Activated gamma-delta T cell treated with anti-CD3 and anti-CD28 coated beads, Interleukin-2, amount 50 U/mL, for 16 hours (primary cell): ENCODE results near the gene MMP19.
"Not testable (repeated sequence)": the region's sequence is repeated elsewhere in the genome, so short reads cannot be mapped to it uniquely, and the experiment has no call there.

Source experiments
- DNase-seq: peaks from one replicate; pipeline ENCODE4 v3.0.0-alpha.2; 2020; ENCODE audit warnings: low read depth

MMP19 gene

GRCh38 chr12:55844961-55845360 is 2.2 kb upstream of the MMP19 start:
- no peak for DNase-seq

- no peak for DNase-seq
Measured at GRCh38 chr12:55843431-55843830, 695 bp upstream of the MMP19 start.

- no peak for DNase-seq
Measured at GRCh38 chr12:55840581-55841351, 2.0 kb downstream of the MMP19 start.

GRCh38 chr12:55839345-55840140 is 3.2 kb downstream of the MMP19 start:
- DNase-seq = no peak

GRCh38 chr12:55838361-55838760 is 4.4 kb downstream of the MMP19 start:
- no peak for DNase-seq

GRCh38 chr12:55834400-55834799 is 8.3 kb downstream of the MMP19 start:
- not testable (repeated sequence) for DNase-seq

GRCh38 chr12:55833056-55833455 is 9.7 kb downstream of the MMP19 start:
- DNase-seq = no peak

GRCh38 chr12:55831447-55831815 is 11.3 kb downstream of the MMP19 start:
- no peak for DNase-seq

GRCh38 chr12:55830601-55831446 is 11.9 kb downstream of the MMP19 start:
- DNase-seq = peak; percentile 24

GRCh38 chr12:55829967-55830600 is 12.7 kb downstream of the MMP19 start:
- no peak for DNase-seq

GRCh38 chr12:55828357-55828756 is 14.4 kb downstream of the MMP19 start:
- DNase-seq = no peak

GRCh38 chr12:55827806-55828205 is 14.9 kb downstream of the MMP19 start:
- no peak for DNase-seq

GRCh38 chr12:55824726-55825125 is 18.0 kb downstream of the MMP19 start:
- no peak for DNase-seq

- DNase-seq = no peak
Measured at GRCh38 chr12:55823419-55823818, 19.3 kb downstream of the MMP19 start.

GRCh38 chr12:55822228-55822627 is 20.5 kb downstream of the MMP19 start:
- no peak for DNase-seq

GRCh38 chr12:55820679-55821078 is 22.1 kb downstream of the MMP19 start:
- no peak for DNase-seq

- no peak for DNase-seq
Measured at GRCh38 chr12:55818886-55819285, 23.9 kb downstream of the MMP19 start.

- DNase-seq = no peak
Measured at GRCh38 chr12:55818140-55818728, 24.5 kb downstream of the MMP19 start.

- peak; percentile 94 for DNase-seq
Measured at GRCh38 chr12:55817345-55818139, 25.2 kb downstream of the MMP19 start, which contains the start of the genes ORMDL2 and SARNP. ORMDL2 (plus strand) TSS chr12:55818041; CDS start chr12:55819000, 959 bp downstream. SARNP (minus strand) TSS chr12:55817724; CDS start chr12:55817701, 23 bp downstream.

- DNase-seq = no peak
Measured at GRCh38 chr12:55816881-55817344, 25.8 kb downstream of the MMP19 start.
